OCI-LY3 (cell line): ENCODE data around the gene PLEKHA7.

Experiments
- EZH2phosphoT487 ChIP-seq: fragments of 200-600 bp; shearing (Covaris generic); IDR thresholded peaks from 2 replicates; pipeline ENCODE4 v1.6.1; 2018; ENCODE audit warnings: antibody characterized with exemption, mixed run types, low read depth
- TF ChIP-seq, protein P1 (sequence below): fragments of 200-600, 300-600 bp; sonication (generic); IDR thresholded peaks from 2 replicates; pipeline ENCODE4 v1.5.1; 2014; ENCODE audit warnings: antibody characterized with exemption, low read length, low read depth

DNA sequence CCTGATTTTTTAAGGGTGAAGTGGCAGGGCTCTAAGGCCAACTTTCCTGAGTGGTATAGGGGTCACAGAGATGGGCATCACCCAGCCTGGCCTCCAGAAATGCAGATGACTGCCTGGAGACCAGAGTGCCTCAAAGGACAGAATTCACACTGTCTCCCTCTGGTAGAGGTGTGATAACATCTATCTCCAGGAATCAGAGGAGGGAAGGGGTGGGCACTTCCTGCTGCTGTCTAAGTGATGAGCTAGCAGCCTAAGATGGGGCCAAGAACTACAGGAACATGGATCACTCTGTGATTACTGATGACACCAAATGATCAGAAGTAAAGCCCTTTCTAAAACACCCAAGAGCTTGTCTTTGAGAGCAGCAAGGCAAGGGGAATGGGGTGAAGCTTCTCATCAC is 213.8 kb downstream of the PLEKHA7 start:
- TF ChIP-seq, protein P1, sequence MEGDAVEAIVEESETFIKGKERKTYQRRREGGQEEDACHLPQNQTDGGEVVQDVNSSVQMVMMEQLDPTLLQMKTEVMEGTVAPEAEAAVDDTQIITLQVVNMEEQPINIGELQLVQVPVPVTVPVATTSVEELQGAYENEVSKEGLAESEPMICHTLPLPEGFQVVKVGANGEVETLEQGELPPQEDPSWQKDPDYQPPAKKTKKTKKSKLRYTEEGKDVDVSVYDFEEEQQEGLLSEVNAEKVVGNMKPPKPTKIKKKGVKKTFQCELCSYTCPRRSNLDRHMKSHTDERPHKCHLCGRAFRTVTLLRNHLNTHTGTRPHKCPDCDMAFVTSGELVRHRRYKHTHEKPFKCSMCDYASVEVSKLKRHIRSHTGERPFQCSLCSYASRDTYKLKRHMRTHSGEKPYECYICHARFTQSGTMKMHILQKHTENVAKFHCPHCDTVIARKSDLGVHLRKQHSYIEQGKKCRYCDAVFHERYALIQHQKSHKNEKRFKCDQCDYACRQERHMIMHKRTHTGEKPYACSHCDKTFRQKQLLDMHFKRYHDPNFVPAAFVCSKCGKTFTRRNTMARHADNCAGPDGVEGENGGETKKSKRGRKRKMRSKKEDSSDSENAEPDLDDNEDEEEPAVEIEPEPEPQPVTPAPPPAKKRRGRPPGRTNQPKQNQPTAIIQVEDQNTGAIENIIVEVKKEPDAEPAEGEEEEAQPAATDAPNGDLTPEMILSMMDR = no peak
- TF ChIP-seq EZH2phosphoT487 = no peak
